ENCODE results near the gene NHSL1.

GRCh38 chr6:138538390-138539031 is 39.2 kb upstream of the NHSL1 start:
- TF ChIP-seq POLR2AphosphoS5 (IDR thresholded peaks at IDR 0.05; ENCODE audit: insufficient read depth, low read depth, low read length) (no peak), CTCF (IDR thresholded peaks at IDR 0.05; ENCODE audit: extremely low read depth in 1 of 2, insufficient read depth in 1 of 2, low read depth in 1 of 2, low read length in 2 of 2) (no peak), POLR2A (IDR thresholded peaks at IDR 0.05; ENCODE audit: low read depth, low read length) (no peak), JUN (IDR thresholded peaks at IDR 0.05; ENCODE audit: borderline replicate concordance, insufficient read depth, insufficient read length, low read depth) (no peak), FOS (IDR thresholded peaks at IDR 0.05; ENCODE audit: borderline replicate concordance, insufficient read depth, low read length) (no peak)

Measured in endothelial cell of umbilical vein (primary cell).